ENCODE results near the gene USP53. TPM values are rescaled to one million over a fixed set of nuclear protein-coding genes. Genes with fewer than 3 reads are reported as not detected.

USP53 gene
- total and polyA plus RNA-seq, 9 of the 15 experiments (the other 6 are each of a cell fraction or from before 2014, with no cell fraction given): 2.9 to 9.6 (median 8.3) TPM

- no peak for TF ChIP-seq DLX4 (CRISPR knock-in tag; IDR thresholded peaks at IDR 0.05)
- TF ChIP-seq NR2F6 (CRISPR knock-in tag; IDR thresholded peaks at IDR 0.05): no peak
- no peak for TF ChIP-seq ID3 (CRISPR knock-in tag; IDR thresholded peaks at IDR 0.05)
- TF ChIP-seq ID3 (tag; IDR thresholded peaks at IDR 0.05): peak; percentile 43; the same call in 1 of the 2 replicates
- TF ChIP-seq GABPB2 (CRISPR knock-in tag; conservative IDR thresholded peaks at IDR 0.05): no peak
- TF ChIP-seq SMAD4 (CRISPR knock-in tag; conservative IDR thresholded peaks at IDR 0.05): peak; percentile 71; the same call in 1 of the 2 replicates
- TF ChIP-seq CREB3 (tag; conservative IDR thresholded peaks at IDR 0.05; ENCODE audit: low read depth): no peak
- TF ChIP-seq EP300 (IDR thresholded peaks at IDR 0.05; ENCODE audit: low read length): peak; percentile 22; the same call in 1 of the 2 replicates
- TF ChIP-seq NR2C2 (CRISPR knock-in tag; IDR thresholded peaks at IDR 0.05): peak; percentile 59; the same call in 1 of the 2 replicates
- TF ChIP-seq NR2C2 (tag; IDR thresholded peaks at IDR 0.05): peak; percentile 84
- TF ChIP-seq ZKSCAN3 (CRISPR knock-in tag; IDR thresholded peaks at IDR 0.05): no peak
- TF ChIP-seq PTRF (tag; IDR thresholded peaks at IDR 0.05): no peak
- TF ChIP-seq KDM5B (IDR thresholded peaks at IDR 0.05; ENCODE audit: insufficient replicate concordance, low read depth, low read length): peak; percentile 17
- TF ChIP-seq HDAC1 (IDR thresholded peaks at IDR 0.05): peak in 1 of 2 experiments; percentile 65; a peak in 2 of 4 replicates
- 0 out of 2 replicates have a peak, but pooled peaks have one; percentile 11 for TF ChIP-seq HMBOX1 (IDR thresholded peaks at IDR 0.05)
- no peak for TF ChIP-seq FUS (optimal IDR thresholded peaks at IDR 0.05; ENCODE audit: low read depth, low read length)
- TF ChIP-seq HOXB6 (CRISPR knock-in tag; IDR thresholded peaks at IDR 0.05; ENCODE audit: borderline replicate concordance): no peak
- TF ChIP-seq ZC3H4 (CRISPR knock-in tag; IDR thresholded peaks at IDR 0.05; ENCODE audit: borderline replicate concordance): no peak
- TF ChIP-seq ZNF785 (CRISPR knock-in tag; IDR thresholded peaks at IDR 0.05): no peak
- peak; percentile 56; the same call in 1 of the 2 replicates for TF ChIP-seq TGIF2 (CRISPR knock-in tag; IDR thresholded peaks at IDR 0.05)
- TF ChIP-seq CBX1 (IDR thresholded peaks at IDR 0.05; ENCODE audit: low read depth): peak; percentile 66
- 0 out of 2 replicates have a peak, but pooled peaks have one; percentile 21 for TF ChIP-seq MIER1 (IDR thresholded peaks at IDR 0.05; ENCODE audit: low read depth)
- TF ChIP-seq CTCFL (IDR thresholded peaks at IDR 0.05; ENCODE audit: borderline replicate concordance, insufficient read depth, low read depth, low read length, poor library complexity, severe bottlenecking): no peak
- peak; percentile 37; the same call in 1 of the 2 replicates for TF ChIP-seq ZBTB7A (IDR thresholded peaks at IDR 0.05; ENCODE audit: borderline replicate concordance, control insufficient read depth, low read depth, low read length)
These were observed 572 bp downstream of the USP53 start (continued) for GRCh38 chr4:119212964-119213606.
